ENCODE results near the gene BCAS3.
"Not testable (repeated sequence)": the region's sequence is repeated elsewhere in the genome, so short reads cannot be mapped to it uniquely, and the experiment has no call there.

- not testable (repeated sequence) for TF ChIP-seq CTCF (conservative IDR thresholded peaks at IDR 0.05; ENCODE audit: low read depth, low read length); EZH2 (IDR thresholded peaks at IDR 0.05; ENCODE audit: borderline replicate concordance, low read depth, low read length, poor library complexity, severe bottlenecking)
These were observed 763.9 kb downstream of the BCAS3 start for GRCh38 chr17:61441507-61441906.

Measured in A673 (cell line).